Keratinocyte (primary cell): Measurements from ENCODE around the gene NACAD. TPM values are rescaled to one million over a fixed set of nuclear protein-coding genes. Genes with fewer than 3 reads are reported as not detected.

Experiments
- DNase-seq: peaks from one replicate; pipeline ENCODE4 v3.0.0-alpha.2; 2011; ENCODE audit warnings: low read depth, missing footprints, low spot score
- FAIRE-seq: peaks from 2 replicates; lab custom pipeline; 2011; peaks lifted over from hg19 to GRCh38; lab: Jason Lieb, UNC
- H2AFZ ChIP-seq: 2 replicates; pipeline ENCODE4 v1.6.0; 2012; ENCODE audit warnings: low read length, control low read depth, inconsistent platforms; ENCODE audit not compliant: control insufficient read depth
- H3K27ac ChIP-seq: 2 replicates; pipeline ENCODE4 v1.5.1; 2011; ENCODE audit warnings: low read length; ENCODE audit not compliant: control insufficient read depth, insufficient read depth
- H3K27me3 ChIP-seq: 3 replicates; pipeline ENCODE4 v1.6.0; 2011; ENCODE audit warnings: low read length; ENCODE audit not compliant: control insufficient read depth, insufficient read depth; ENCODE audit errors: extremely low read depth
- H3K36me3 ChIP-seq, 2 experiments: 2 replicates in 1 of 2; 3 replicates in 1 of 2; pipeline ENCODE4 v1.5.1; 2011; ENCODE audit warnings: low read length in 2 of 2, mild to moderate bottlenecking in 1 of 2; ENCODE audit not compliant: control insufficient read depth in 2 of 2, insufficient read depth in 2 of 2; ENCODE audit errors: extremely low read depth in 1 of 2
- H3K4me1 ChIP-seq: 3 replicates; pipeline ENCODE4 v1.5.1; 2011; ENCODE audit warnings: low read length; ENCODE audit not compliant: control insufficient read depth, insufficient read depth; ENCODE audit errors: extremely low read depth
- H3K4me2 ChIP-seq: 3 replicates; pipeline ENCODE4 v1.6.0; 2011; ENCODE audit warnings: low read depth, low read length; ENCODE audit not compliant: control insufficient read depth, insufficient read depth; ENCODE audit errors: extremely low read depth
- H3K4me3 ChIP-seq, 3 experiments: fragments of 200-600 bp in 1 of 3; sonication (generic) in 1 of 3; 2 replicates in 2 of 3; 3 replicates in 1 of 3; pipeline ENCODE4 v1.5.1; 2011 to 2016; ENCODE audit warnings: low read length in 3 of 3, mild to moderate bottlenecking in 3 of 3, control low read depth in 2 of 3, inconsistent platforms in 1 of 3, low read depth in 1 of 3, mixed read lengths in 1 of 3, mixed run types in 1 of 3, moderate library complexity in 1 of 3; ENCODE audit not compliant: control insufficient read depth in 2 of 3, insufficient read depth in 2 of 3; ENCODE audit errors: extremely low read depth in 1 of 3
- H3K79me2 ChIP-seq: 2 replicates; pipeline ENCODE4 v1.6.0; 2012; ENCODE audit warnings: low read length; ENCODE audit not compliant: control insufficient read depth, insufficient read depth
- H3K9ac ChIP-seq: 3 replicates; pipeline ENCODE4 v1.6.0; 2011; ENCODE audit warnings: low read length; ENCODE audit not compliant: control insufficient read depth, insufficient read depth; ENCODE audit errors: extremely low read depth
- H3K9me1 ChIP-seq: 3 replicates; pipeline ENCODE4 v1.6.0; 2011; ENCODE audit warnings: low read length; ENCODE audit not compliant: control insufficient read depth, insufficient read depth; ENCODE audit errors: extremely low read depth
- H3K9me3 ChIP-seq: 2 replicates; pipeline ENCODE4 v1.5.1; 2012; ENCODE audit warnings: low read depth, low read length; ENCODE audit not compliant: control insufficient read depth
- H4K20me1 ChIP-seq: 3 replicates; pipeline ENCODE4 v1.6.0; 2011; ENCODE audit warnings: low read length; ENCODE audit not compliant: control insufficient read depth, insufficient read depth; ENCODE audit errors: extremely low read depth
- CTCF ChIP-seq, 3 experiments: IDR thresholded peaks in 1 of 3; conservative IDR thresholded peaks in 1 of 3; optimal IDR thresholded peaks in 1 of 3; 2 replicates in 2 of 3; 3 replicates in 1 of 3; pipeline versions ENCODE3 to v1.5.1; 2011; ENCODE audit warnings: low read length in 3 of 3, mild to moderate bottlenecking in 3 of 3, moderate library complexity in 2 of 3, control low read depth in 1 of 3, inconsistent platforms in 1 of 3; ENCODE audit not compliant: insufficient read depth in 2 of 3; ENCODE audit errors: extremely low read depth in 1 of 3
- EZH2 ChIP-seq: IDR thresholded peaks from one replicate; pipeline ENCODE4 v1.6.1; 2012; ENCODE audit warnings: inconsistent platforms, mild to moderate bottlenecking, low read length, moderate library complexity
- dilution Hi-C: fragments of 300-500 bp; cut with MboI; formaldehyde crosslinking; loops from one replicate; pipeline ENCODE4 v1.7.0; 2020; ENCODE audit warnings: low sequenced_read_pairs; ENCODE audit not compliant: extremely low pct_ligation_motif_present
- polyA plus RNA-seq, 5 experiments: library from polyadenylated mRNA; depleted of rRNA in 3 of 5; stranded (reverse) in 3 of 5; stranded (forward) in 1 of 5; unstranded in 1 of 5; fragments of >200 nt; gene quantifications; 1 replicate in 1 of 5; 2 replicates in 3 of 5; 3 replicates in 1 of 5; pipeline versions ENCODE4 v1.2.1 to v1.2.3, GENCODE V29; 2011 to 2012; ENCODE audit warnings: missing spikeins in 2 of 5, low read depth in 1 of 5, low replicate concordance in 1 of 5

The NACAD gene
- polyA plus RNA-seq, 1 donor (not counting 4 experiments of a cell fraction or from before 2014, with no cell fraction given): 0.14 TPM

DNA sequence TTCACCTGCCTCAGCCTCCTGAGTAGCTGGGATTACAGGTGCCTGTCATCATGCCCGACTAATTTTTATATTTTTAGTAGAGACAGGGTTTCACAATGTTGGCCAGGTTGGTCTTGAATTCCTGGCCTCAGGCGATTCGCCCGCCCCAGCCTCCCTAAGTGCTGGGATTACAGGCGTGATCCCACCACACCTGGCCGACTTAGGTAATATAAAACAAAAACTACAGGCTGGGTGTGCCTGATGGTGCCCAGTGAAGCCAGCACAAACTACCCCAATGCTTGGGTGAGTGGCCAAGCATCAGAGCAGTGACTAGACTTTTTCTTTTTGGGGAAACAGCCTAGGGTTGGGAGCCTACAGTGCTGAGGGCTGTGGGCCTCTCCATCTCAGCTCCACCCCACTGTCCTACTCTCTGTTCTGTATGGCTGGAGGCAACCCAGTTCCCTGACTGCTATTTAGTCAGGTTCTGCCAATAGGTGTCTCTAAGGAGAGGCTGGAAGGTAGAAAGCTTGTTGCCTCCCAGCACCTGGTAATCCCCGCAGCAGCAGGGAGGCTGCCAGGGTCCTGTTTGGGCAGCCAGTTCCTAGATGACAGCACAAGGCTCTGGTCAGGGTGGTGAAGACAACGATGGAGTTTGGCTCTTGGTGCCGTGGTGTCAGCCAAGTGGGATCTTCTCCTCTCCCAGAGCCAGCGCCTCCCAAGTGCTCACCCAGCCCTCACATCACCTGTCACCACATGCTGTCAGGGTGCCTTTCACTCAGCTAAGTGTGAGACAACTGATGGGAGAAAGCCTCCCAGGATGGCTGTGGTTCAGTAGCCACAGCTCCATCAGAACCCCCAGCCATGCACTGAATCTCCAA is 10.4 kb upstream of the NACAD start:
- H3K79me2 ChIP-seq: peaks cover 12% of the 10 kb centered on the region
- no peaks in the 10 kb centered on the region for H3K27me3 ChIP-seq
- FAIRE-seq (no peak), DNase-seq (no peak)
- H3K36me3 ChIP-seq: peaks cover 47 to 50% of the 10 kb centered on the region in 2 experiments
- H3K9me3 ChIP-seq: no peaks in the 10 kb centered on the region
- H3K9ac ChIP-seq: no peak overlapping the region
- peaks cover 3% of the 10 kb centered on the region for H4K20me1 ChIP-seq
- H3K27ac ChIP-seq: peak overlapping the region; percentile 14
- H3K9me1 ChIP-seq: peaks cover 2% of the 10 kb centered on the region
- dilution Hi-C loops: no loop called here
- H2AFZ ChIP-seq: no peak overlapping the region
- peaks cover 8% of the 10 kb centered on the region for H3K4me1 ChIP-seq
- no peak overlapping the region for H3K4me2 ChIP-seq
- no peak for TF ChIP-seq EZH2
- no peak for TF ChIP-seq CTCF (optimal IDR thresholded peaks at IDR 0.05 in 1 of 3, IDR thresholded peaks at IDR 0.05 in 1 of 3, conservative IDR thresholded peaks at IDR 0.05 in 1 of 3; ENCODE audit: extremely low read depth in 1 of 3, insufficient read depth in 2 of 3, low read length in 3 of 3)
- no peak overlapping the region for H3K4me3 ChIP-seq

GRCh38 chr7:45092931-45093235 is 4.1 kb upstream of the NACAD start:
- Histone ChIP-seq H3K4me3 (no peak overlapping the region), H3K27ac (no peak overlapping the region), H3K9me3 (no peaks in the 10 kb centered on the region), H3K9ac (no peak overlapping the region), H3K79me2 (no peaks in the 10 kb centered on the region), H4K20me1 (no peaks in the 10 kb centered on the region), H3K9me1 (no peaks in the 10 kb centered on the region), H3K4me2 (peak overlapping the region; percentile 40), H3K4me1 (peaks cover 12% of the 10 kb centered on the region), H3K36me3 (peaks cover 0 to 2% of the 10 kb centered on the region in 2 experiments), H3K27me3 (no peaks in the 10 kb centered on the region), H2AFZ (no peak overlapping the region)
- DNase-seq (no peak), FAIRE-seq (no peak)
- dilution Hi-C loops: no loop called here
- no peak for TF ChIP-seq CTCF (optimal IDR thresholded peaks at IDR 0.05 in 1 of 3, IDR thresholded peaks at IDR 0.05 in 1 of 3, conservative IDR thresholded peaks at IDR 0.05 in 1 of 3; ENCODE audit: extremely low read depth in 1 of 3, insufficient read depth in 2 of 3, low read length in 3 of 3)
- no peak for TF ChIP-seq EZH2
